Measurements from ENCODE around the gene NCF1.
"Not testable (repeated sequence)": the region's sequence is repeated elsewhere in the genome, so short reads cannot be mapped to it uniquely, and the experiment has no call there.

DNA sequence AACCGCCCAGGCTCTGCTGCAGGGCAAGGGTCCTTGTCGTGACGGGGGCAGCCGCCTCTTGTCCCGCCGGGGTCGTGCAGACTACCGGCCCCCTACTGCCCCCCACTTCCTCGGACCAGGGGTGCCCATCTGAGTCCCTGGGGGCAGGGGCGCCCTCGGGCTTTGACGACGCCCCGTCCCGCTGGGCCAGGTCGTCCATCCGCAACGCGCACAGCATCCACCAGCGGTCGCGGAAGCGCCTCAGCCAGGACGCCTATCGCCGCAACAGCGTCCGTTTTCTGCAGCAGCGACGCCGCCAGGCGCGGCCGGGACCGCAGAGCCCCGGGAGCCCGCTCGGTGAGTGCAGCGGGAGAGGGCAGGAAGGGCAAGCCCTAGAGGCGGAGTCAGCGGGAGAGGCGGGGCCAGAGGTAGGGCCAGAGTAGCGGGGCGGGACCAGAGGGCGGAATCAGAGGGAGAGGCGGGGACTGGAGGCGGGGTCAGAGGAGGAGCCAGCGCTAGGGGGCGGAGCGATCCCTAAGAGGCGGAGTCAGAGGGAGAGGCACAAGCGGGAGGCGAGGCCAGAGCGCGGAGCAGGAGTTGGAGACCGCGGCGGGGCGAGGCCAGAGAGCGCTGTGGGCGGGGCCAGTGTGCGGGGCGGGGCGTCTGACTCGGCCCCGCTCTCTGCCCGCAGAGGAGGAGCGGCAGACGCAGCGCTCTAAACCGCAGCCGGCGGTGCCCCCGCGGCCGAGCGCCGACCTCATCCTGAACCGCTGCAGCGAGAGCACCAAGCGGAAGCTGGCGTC lies 14.7 kb downstream of the NCF1 start:
- TF ChIP-seq, protein P1, sequence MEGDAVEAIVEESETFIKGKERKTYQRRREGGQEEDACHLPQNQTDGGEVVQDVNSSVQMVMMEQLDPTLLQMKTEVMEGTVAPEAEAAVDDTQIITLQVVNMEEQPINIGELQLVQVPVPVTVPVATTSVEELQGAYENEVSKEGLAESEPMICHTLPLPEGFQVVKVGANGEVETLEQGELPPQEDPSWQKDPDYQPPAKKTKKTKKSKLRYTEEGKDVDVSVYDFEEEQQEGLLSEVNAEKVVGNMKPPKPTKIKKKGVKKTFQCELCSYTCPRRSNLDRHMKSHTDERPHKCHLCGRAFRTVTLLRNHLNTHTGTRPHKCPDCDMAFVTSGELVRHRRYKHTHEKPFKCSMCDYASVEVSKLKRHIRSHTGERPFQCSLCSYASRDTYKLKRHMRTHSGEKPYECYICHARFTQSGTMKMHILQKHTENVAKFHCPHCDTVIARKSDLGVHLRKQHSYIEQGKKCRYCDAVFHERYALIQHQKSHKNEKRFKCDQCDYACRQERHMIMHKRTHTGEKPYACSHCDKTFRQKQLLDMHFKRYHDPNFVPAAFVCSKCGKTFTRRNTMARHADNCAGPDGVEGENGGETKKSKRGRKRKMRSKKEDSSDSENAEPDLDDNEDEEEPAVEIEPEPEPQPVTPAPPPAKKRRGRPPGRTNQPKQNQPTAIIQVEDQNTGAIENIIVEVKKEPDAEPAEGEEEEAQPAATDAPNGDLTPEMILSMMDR (conservative IDR thresholded peaks at IDR 0.05; ENCODE audit: low read depth, low read length), result not testable (repeated sequence)
- TF ChIP-seq POLR2A, FOS, CHD1 (IDR thresholded peaks at IDR 0.05; ENCODE audit: low read depth, low read length): not testable (repeated sequence)

Data from IMR-90 (cell line).